ENCODE data around the gene LRP11.

GRCh38 chr6:149899926-149900619, 35.9 kb upstream of the LRP11 start:
- TF ChIP-seq CTCF (tag by site-specific recombination; IDR thresholded peaks at IDR 0.05) (no peak), ZSCAN30 (tag by site-specific recombination; IDR thresholded peaks at IDR 0.05) (no peak), ZBTB21 (tag by site-specific recombination; IDR thresholded peaks at IDR 0.05) (no peak), ZNF518A (tag by site-specific recombination; conservative IDR thresholded peaks at IDR 0.05; ENCODE audit: low read depth) (no peak)

All from HEK293 (cell line).